ENCODE measurements around the gene SLC29A3. TPM values are rescaled to one million over a fixed set of nuclear protein-coding genes. Genes with fewer than 3 reads are reported as not detected.

Gene SLC29A3
- total and polyA plus RNA-seq, 10 of the 15 experiments (the other 5 are each of a cell fraction or from before 2014, with no cell fraction given), result 1.5 to 4.0 (median 2.7) TPM

GRCh38 chr10:71393841-71394475, 74.9 kb downstream of the SLC29A3 start:
- Histone ChIP-seq H4K20me1 (ENCODE audit: control insufficient read depth, insufficient read depth) (peaks cover 3% of the 10 kb centered on the region; the same call in 1 of the 2 replicates), H3K27ac (ENCODE audit: control insufficient read depth, insufficient read depth) (no peak overlapping the region), H3K4me3 (no peak overlapping the region), H3K9me3 (replicated peaks; ENCODE audit: control insufficient read depth, insufficient read depth, low read length) (no peaks in the 10 kb centered on the region), H3K27me3 (replicated peaks in 1 of 2; ENCODE audit: control insufficient read depth in 2 of 2, insufficient read depth in 2 of 2, low read length in 1 of 2) (peaks cover 12 to 30% of the 10 kb centered on the region in 2 experiments), H3K4me1 (ENCODE audit: control insufficient read depth, insufficient read depth, low read length) (no peaks in the 10 kb centered on the region), H3K9ac (ENCODE audit: control insufficient read depth, insufficient read depth, low read length) (no peak overlapping the region), H3K36me3 (ENCODE audit: control insufficient read depth in 2 of 2, insufficient read depth in 2 of 2, low read length in 1 of 2) (no peaks in the 10 kb centered on the region), H2AFZ (ENCODE audit: control insufficient read depth, low read depth, low read length) (no peak overlapping the region), H3K4me2 (ENCODE audit: control insufficient read depth, insufficient read depth) (no peak overlapping the region), H3K79me2 (ENCODE audit: control insufficient read depth, insufficient read depth, low read length) (no peaks in the 10 kb centered on the region)
- 9% methylated on average over 8 of the region's 8 CpGs for WGBS (ENCODE audit: insufficient coverage, insufficient replicate concordance, low lambda C conversion rate, missing lambda C conversion rate)
- intact Hi-C loops (cut with micrococcal nuclease; ENCODE audit: unreplicated experiment) (no loop called here), in situ Hi-C loops (cut with MboI) (no loop called here)
- CTCF ChIA-PET, result interaction anchor here (1.1 kb wide), 1 partner anchor 74 kb away, joined by 3 read pairs; the partner anchor contains the start of gene SLC29A3
- no peak for TF ChIP-seq JUND (IDR thresholded peaks at IDR 0.05; ENCODE audit: low read depth, low read length)
- TF ChIP-seq HCFC1 (IDR thresholded peaks at IDR 0.05; ENCODE audit: low read length), result no peak
- no peak for TF ChIP-seq KDM1A (IDR thresholded peaks at IDR 0.05; ENCODE audit: borderline replicate concordance)
- no peak for TF ChIP-seq CUX1 (IDR thresholded peaks at IDR 0.05; ENCODE audit: insufficient replicate concordance, low read depth, low read length)
- no peak for TF ChIP-seq FOS (IDR thresholded peaks at IDR 0.05; ENCODE audit: borderline replicate concordance, extremely low read depth, insufficient read length)
- DNase-seq (ENCODE audit: low read depth, low spot score), result no peak
- RAD21 ChIA-PET (ENCODE audit: unreplicated experiment), result no interaction called here
- no peak for ATAC-seq
- POLR2A ChIA-PET, result no interaction called here
- BruUV-seq (replicated peaks), result no TSS peak
- SMC1A ChIA-PET (ENCODE audit: uncharacterized antibody, unreplicated experiment), result interaction anchor here (0.6 kb wide), 1 partner anchor 153 kb away, joined by 3 read pairs; no protein-coding TSS in a partner anchor
- no peak for FAIRE-seq

Measured in GM12878 (cell line).